Peyer's patch (tissue), 4 donors: ENCODE data around the gene NAA16.

ENCODE experiments used
- CTCF ChIP-seq, 6 experiments: fragments of 450-650 bp in 4 of 6; fragments of 200-600 bp in 2 of 6; sonication (generic) in 1 of 6; IDR thresholded peaks; one replicate each; pipeline ENCODE4 v1.5.1; 2017 to 2019; ENCODE audit warnings: antibody characterized with exemption in 6 of 6, mild to moderate bottlenecking in 3 of 6, moderate library complexity in 1 of 6
- POLR2A ChIP-seq, 2 donors: fragments of 450-650 bp; IDR thresholded peaks; one replicate each; pipeline ENCODE4 v1.5.1; 2017; ENCODE audit warnings: antibody characterized with exemption in 2 of 2, mild to moderate bottlenecking in 2 of 2, moderate library complexity in 2 of 2

- TF ChIP-seq CTCF (IDR thresholded peaks at IDR 0.05) (no peak), POLR2A (IDR thresholded peaks at IDR 0.05) (no peak)
Measured at GRCh38 chr13:41325752-41326151, 14.7 kb downstream of the NAA16 start.
